Measurements from ENCODE around the gene SDC1. TPM values are rescaled to one million over a fixed set of nuclear protein-coding genes. Genes with fewer than 3 reads are reported as not detected.

Gene SDC1
- total and polyA plus RNA-seq, 12 donors = 3.1 to 74.2 (median 18.0) TPM

DNA sequence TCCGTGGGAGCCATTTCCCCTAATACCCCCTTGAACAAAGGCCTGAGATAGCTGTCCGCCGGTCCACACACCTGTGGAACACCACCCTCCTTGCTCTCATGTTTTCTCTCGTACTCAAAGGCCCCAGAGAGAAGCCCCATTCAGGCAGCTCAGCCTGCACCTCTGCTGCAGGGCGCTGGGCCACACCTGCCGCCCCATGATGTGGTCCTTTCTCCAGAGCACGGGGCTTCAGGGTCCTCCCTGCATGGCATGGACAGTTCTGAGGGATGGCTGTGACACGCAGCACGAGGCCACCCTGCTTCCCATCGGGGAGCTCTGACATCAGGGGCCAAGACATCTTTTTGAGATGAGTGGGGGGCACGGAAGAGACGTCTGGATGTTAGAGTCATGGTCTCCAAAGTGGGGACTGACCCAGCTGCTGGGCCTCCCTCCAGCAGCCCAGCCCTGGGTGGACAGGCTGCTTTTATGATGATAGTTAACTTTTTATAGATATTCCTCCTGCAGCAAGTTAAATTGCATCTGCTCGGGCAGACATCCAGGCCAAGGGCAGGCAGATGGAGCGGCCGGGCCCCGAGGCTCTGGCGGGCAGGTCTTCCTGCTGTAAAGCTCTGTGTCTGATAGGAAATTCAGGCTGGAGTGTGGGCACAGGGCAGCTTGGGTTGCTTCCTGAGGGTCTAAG lies 56.7 kb downstream of the SDC1 start:
- Histone ChIP-seq H3K27me3 (no peaks in the 10 kb centered on the region), H3K9me3 (replicated peaks in 1 of 3) (no peaks in the 10 kb centered on the region), H3K4me1 (replicated peaks in 1 of 2) (no peaks in the 10 kb centered on the region), H3K36me3 (replicated peaks in 1 of 2) (no peaks in the 10 kb centered on the region), H3K4me3 (no peak overlapping the region), H3K27ac (no peak overlapping the region)
- peak in 1 of 7 donors; percentile 42 for DNase-seq
- WGBS, 4 donors = 75 to 83% (median 80%) methylated on average over 13 to 17 of the region's 17 CpGs
- no peak for TF ChIP-seq POLR2A (IDR thresholded peaks at IDR 0.05)
- TF ChIP-seq, protein P1, sequence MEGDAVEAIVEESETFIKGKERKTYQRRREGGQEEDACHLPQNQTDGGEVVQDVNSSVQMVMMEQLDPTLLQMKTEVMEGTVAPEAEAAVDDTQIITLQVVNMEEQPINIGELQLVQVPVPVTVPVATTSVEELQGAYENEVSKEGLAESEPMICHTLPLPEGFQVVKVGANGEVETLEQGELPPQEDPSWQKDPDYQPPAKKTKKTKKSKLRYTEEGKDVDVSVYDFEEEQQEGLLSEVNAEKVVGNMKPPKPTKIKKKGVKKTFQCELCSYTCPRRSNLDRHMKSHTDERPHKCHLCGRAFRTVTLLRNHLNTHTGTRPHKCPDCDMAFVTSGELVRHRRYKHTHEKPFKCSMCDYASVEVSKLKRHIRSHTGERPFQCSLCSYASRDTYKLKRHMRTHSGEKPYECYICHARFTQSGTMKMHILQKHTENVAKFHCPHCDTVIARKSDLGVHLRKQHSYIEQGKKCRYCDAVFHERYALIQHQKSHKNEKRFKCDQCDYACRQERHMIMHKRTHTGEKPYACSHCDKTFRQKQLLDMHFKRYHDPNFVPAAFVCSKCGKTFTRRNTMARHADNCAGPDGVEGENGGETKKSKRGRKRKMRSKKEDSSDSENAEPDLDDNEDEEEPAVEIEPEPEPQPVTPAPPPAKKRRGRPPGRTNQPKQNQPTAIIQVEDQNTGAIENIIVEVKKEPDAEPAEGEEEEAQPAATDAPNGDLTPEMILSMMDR (IDR thresholded peaks at IDR 0.05) = no peak
- intact Hi-C loops (cut with DNase I) = no loop called here

DNA sequence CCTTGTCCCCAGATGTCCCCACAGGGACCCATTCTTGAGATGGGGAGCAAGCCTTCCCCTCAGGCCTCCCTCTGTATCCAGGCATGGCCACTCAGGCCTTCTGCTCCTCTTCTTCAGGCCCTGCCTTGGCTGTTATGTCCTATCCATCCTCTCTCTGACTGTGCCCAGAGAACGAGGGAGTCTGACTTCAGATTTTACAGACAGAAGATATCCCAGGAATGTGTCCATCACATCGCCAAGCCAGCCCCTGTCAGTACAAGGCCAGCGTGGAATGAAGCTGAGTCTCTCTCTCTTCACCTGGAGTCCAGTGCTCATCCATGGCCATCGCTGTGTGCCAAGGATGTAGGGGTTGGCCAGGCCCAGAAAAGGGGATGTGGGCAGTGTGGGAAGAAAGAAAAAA lies 57.6 kb downstream of the SDC1 start:
- H3K9me3 ChIP-seq (replicated peaks in 1 of 3) = no peaks in the 10 kb centered on the region
- H3K4me3 ChIP-seq = no peak overlapping the region
- H3K27ac ChIP-seq = no peak overlapping the region
- no peak for TF ChIP-seq POLR2A (IDR thresholded peaks at IDR 0.05)
- TF ChIP-seq, protein P1 (IDR thresholded peaks at IDR 0.05) = no peak
- 74 to 92% (median 79%) methylated on average over 2 to 4 of the region's 4 CpGs for WGBS, 4 donors
- H3K36me3 ChIP-seq (replicated peaks in 1 of 2) = no peaks in the 10 kb centered on the region
- H3K27me3 ChIP-seq = no peaks in the 10 kb centered on the region
- intact Hi-C loops (cut with DNase I) = no loop called here
- no peaks in the 10 kb centered on the region for H3K4me1 ChIP-seq (replicated peaks in 1 of 2)
- DNase-seq = no peak

DNA sequence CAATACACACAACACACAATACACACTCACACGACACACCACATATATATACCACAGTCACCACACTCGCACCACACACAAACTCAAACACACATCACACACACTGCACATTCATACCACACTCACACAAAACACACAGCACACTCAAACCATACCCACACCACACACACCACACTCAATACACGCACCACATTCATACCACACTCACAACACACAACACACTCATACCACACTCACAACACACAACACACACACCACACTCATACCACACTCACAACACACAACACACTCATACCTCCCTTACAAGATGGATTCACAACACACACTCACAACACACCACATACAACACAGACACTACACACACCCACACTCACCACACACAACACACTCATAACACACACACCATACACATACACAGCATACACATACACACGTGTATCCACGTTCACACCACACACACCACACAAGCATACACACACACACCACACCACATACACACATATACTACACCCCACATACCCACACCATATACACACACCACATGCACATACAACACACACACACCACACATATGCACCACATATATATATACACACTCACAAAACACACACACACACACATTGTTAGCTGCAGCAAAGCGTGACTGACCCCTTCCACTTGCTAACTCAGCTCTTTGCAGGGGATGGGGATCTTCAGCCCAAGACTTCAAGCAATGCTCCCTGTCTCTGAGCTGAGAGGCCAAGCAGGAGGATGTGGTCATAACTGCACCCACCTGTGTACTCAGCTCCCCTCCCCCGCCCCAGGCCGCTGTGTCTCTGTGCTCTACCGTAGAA lies 59.0 kb downstream of the SDC1 start:
- Histone ChIP-seq H3K36me3 (replicated peaks in 1 of 2) (no peaks in the 10 kb centered on the region), H3K27ac (no peak overlapping the region), H3K4me1 (replicated peaks in 1 of 2) (no peaks in the 10 kb centered on the region), H3K4me3 (no peak overlapping the region), H3K9me3 (replicated peaks in 1 of 3) (no peaks in the 10 kb centered on the region), H3K27me3 (no peaks in the 10 kb centered on the region)
- TF ChIP-seq POLR2A (IDR thresholded peaks at IDR 0.05) = no peak
- TF ChIP-seq, protein P1 (IDR thresholded peaks at IDR 0.05) = no peak
- intact Hi-C loops (cut with DNase I) = no loop called here
- DNase-seq = peak in 1 of 7 donors; percentile 34
- 70 to 77% (median 75%) methylated on average over 9 of the region's 9 CpGs for WGBS, 4 donors

DNA sequence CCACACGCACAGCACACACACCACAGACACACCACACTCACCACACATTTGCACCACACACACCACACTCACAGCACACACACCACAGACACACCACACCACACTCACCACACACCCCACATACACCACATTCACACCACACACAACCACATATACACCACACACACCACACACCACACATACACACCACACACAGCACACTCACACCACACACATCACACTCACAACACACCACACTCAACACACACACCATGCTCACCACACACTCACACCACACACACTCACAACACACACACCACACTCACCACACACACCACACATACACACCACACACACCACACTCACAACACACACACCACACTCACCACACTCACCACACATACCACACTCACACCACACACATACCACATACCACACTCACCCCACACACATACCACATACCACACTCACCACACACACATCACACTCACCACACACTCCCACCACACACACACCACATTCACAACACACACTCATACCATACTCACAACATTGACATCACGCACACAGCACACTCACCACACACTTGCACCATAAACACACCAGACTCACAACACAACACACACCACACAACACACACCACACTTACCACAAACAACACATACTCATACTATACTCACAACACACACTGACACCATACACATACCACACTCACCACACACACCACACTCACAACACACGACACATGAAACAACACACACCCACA lies 60.0 kb downstream of the SDC1 start:
- DNase-seq = peak in 1 of 7 donors; percentile 27
- H3K27ac ChIP-seq = no peak overlapping the region
- H3K4me3 ChIP-seq = no peak overlapping the region
- H3K9me3 ChIP-seq (replicated peaks in 1 of 3) = no peaks in the 10 kb centered on the region
- H3K4me1 ChIP-seq (replicated peaks in 1 of 2) = no peaks in the 10 kb centered on the region
- TF ChIP-seq, protein P1 (IDR thresholded peaks at IDR 0.05) = no peak
- TF ChIP-seq POLR2A (IDR thresholded peaks at IDR 0.05) = no peak
- H3K36me3 ChIP-seq (replicated peaks in 1 of 2) = no peaks in the 10 kb centered on the region
- intact Hi-C loops (cut with DNase I) = no loop called here
- 84 to 93% (median 87%) methylated on average over 3 of the region's 3 CpGs for WGBS, 4 donors
- no peaks in the 10 kb centered on the region for H3K27me3 ChIP-seq
